Raji (cell line): ENCODE data around the gene WNT3A.

Experiments
- POLR2A ChIP-seq: IDR thresholded peaks from 2 replicates; pipeline ENCODE4 v1.6.1; 2011; ENCODE audit warnings: low read depth, low read length, control low read depth; ENCODE audit not compliant: insufficient read depth

The WNT3A gene

DNA sequence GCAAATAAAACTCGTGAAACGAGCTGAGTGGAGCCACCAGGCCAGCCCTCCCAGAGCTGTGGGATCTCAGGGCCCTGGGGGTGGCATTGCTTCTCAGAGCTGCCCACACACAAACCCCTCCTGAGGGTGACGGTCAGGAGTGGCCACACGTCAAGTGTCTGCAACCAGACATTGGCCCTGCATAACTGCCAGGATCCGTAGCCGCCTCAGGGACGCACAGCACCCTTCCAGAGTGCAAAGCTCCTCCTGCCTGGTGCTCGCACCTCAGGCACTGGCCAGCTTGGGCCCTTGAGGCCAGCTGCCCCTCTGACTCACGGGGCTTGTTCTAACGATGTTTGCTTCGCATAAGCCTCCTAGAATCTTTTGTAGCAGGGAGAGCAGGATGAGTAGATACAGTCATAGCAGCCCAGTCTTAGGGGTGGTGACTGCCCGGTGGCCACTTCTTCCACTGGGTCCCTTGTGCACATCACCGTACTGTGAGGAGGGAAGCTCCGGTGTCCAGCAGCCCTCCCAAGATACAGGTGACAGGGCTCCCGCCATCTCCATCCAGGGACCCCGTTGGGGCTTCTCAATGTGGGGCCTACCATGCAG, 5.0 kb downstream of the WNT3A start:
- no peak for TF ChIP-seq POLR2A

DNA sequence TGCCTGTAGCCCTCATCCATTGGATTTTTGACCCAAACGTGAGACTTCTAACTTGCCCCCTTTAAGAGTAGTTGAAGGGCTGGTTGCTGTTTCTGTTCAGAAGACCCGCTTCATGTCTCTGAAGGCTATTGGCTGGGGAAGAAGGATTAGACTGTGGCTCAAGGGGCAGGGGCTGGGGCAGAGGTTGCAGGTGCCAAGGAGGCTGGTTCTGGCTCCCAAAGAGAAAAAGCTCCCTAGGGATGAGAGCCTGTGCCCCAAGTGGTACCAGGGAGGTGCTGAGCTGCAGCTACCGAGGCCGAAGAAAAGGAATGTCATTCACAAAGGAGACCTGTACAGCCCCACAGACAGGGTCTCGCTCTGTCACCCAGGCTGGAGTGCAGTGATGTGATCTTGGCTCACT, 5.8 kb downstream of the WNT3A start:
- TF ChIP-seq POLR2A: no peak

DNA sequence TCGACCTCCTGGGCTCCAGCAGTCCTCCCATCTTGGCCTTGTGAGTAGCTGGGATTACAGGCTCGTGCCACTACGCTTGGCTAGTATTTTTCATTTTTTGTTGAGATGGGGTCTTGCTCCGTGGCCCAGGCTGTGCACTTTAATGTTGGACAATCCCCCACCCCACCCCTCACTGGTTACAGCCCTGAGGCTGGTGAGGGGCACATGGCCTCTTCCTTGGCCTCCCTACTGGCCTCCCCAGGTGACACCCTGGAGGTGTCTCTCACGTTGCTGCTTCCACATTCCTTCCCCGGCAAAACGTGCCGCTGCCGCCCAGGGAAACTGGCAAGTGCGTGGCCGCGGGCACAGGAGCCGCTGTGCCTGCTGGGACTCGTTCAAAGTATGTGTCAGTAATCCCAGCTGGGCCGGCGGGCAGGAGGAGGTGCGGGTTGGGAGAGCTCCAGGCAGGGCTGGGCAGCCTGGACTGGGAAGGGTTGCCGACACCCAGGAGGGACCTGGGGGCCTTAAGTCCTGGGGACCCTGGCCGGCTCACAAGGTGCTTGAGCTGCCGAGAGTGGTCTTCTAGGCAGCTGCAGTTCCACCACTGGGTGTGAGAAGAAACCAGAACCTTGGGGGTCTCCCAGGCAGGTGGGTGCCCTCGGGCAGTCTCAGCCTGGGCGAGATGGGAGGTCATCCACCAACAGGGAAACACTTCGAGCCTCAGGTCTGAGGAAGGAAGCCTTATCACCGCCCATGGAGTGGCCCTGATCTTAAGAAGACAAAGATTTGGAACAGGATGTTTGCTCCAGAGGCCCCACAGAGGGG, 6.5 kb downstream of the WNT3A start:
- TF ChIP-seq POLR2A: no peak

DNA sequence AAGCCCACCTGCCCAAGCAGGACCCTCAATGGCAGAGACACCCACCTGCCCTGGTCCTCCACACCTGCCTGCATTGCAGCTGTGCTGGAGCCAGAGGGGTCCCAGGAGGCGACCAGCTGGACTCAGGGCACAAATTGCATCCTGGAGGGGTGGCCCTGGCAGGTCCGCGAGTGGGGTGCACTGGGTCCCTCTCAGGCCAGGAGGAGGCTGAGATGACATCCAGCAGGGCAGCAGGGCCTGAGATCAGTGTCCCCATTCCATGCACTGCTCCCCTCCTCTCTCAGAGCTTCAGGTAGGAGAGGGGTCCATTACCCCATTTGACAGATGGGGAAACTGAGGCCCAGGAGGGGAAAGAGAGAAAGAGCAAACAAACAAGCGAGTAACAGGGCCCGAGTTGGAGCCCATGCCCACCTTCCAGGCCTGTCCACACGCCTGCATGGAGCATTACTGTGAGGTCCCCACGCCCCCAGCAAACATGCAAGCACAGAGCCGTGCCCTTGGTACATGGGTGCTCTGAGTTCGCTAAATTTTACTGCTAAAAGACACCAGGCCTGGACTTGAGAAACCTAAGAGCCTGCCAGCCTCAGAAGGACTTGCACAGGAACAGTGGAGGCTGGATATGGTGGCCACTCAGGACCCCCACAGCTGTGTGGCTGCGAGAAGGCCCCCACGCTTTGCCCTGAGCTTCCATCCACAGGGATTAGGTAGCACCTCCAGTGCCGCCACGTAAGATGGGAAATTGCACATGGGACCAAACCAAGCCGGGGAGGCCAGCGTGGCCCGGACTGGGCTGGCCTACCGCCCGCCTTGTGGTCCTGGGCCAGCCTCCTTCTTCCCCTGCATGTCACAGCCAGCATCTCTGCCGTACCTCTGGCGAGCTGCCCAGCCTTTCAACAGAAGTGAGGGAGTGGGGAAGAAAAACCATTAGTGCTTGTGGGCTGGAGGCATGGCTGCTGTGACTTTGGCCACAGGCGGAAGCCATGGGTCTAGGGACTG, 7.4 kb downstream of the WNT3A start:
- no peak for TF ChIP-seq POLR2A

DNA sequence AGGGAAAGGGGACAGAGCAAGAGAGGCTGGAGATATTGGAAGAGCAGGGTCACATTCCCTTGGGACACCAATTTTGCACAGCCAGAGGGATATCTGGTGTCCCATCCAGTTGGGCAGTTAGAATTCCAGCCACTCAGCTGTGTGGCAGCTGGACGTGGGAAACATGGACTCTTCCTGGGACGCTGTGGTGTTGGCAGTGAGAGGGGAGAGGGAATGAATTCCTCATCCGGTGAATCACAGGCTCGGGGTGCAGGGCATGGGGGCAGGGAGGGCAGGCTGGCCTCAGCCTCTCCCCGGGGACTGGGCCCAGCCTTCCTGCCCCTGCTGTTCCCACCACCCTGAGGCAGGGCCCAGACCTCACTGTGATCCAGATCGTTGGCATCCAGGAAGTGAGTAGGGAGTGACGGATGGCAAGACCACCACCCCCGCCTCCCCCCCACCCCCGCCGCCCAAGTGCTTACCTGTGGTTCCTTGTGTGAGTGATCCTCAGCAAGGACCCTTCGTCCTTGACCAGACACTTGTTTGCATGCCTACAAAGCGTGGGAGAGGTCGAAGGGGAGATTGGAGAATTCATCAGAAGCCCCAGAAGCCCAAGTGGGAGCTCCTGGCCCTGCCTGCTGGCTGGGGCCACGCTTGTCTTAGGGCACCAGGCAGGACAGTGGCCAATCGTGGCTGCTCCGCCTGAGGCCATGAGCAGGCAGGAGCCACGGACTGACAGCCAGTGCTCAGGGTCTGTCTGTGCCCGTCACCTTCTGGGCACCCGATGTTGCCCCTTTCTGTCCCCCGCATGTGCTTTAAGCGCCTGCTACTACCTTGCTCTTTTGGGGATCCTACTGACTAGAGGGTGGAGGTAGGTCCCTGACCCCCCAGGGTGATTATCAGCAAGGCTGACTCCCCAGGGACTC, 8.7 kb downstream of the WNT3A start:
- TF ChIP-seq POLR2A: no peak

DNA sequence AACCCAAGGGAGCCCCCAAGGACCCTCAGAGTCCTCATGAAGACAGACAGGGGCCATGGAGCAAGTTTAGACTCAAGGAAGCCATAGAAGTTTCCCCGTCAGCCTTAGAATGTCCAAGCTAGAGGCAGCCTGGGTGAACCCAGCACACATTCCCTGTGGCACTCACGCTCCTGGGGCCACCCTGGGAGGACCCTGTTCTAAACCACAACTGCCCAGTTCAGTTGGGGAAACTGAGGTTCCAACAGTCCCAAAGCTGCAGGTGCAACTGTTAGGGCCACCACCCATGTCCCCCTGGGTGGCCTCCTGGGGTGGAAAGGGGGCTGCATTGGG, 9.3 kb downstream of the WNT3A start:
- no peak for TF ChIP-seq POLR2A

DNA sequence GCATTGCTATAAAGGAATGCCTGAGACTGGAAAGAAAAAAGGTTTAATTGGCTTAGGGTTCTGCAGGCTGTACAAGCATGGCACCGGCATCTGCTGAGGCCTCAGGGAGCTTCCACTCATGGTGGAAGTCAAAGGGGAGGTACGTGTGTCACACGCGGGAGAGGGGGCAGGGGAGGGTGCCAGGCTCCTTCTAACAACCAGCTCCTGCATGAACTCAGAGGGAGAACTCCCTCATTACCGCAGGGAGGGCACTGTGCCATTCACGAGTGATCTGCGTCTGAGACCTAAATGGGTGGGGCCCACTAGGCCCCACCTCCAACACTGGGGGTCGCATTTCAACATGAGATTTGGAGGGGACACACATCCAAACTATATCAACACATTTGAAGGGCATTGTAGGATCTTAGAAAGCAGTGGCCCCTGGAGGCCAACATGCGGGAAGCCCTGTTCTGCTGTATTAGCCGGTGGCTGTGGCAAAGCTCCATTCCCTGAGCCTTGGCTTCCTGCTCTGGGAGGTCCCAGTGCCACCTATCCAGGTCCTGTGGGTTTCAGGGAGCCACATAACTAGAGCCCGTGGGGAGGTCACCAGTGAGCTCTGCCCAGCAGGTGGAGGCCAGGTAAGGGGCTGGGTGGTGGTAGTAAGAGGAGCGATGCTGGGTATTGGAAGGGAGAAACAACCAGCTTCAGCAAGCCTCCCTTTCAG, 10.0 kb downstream of the WNT3A start:
- TF ChIP-seq POLR2A: no peak

DNA sequence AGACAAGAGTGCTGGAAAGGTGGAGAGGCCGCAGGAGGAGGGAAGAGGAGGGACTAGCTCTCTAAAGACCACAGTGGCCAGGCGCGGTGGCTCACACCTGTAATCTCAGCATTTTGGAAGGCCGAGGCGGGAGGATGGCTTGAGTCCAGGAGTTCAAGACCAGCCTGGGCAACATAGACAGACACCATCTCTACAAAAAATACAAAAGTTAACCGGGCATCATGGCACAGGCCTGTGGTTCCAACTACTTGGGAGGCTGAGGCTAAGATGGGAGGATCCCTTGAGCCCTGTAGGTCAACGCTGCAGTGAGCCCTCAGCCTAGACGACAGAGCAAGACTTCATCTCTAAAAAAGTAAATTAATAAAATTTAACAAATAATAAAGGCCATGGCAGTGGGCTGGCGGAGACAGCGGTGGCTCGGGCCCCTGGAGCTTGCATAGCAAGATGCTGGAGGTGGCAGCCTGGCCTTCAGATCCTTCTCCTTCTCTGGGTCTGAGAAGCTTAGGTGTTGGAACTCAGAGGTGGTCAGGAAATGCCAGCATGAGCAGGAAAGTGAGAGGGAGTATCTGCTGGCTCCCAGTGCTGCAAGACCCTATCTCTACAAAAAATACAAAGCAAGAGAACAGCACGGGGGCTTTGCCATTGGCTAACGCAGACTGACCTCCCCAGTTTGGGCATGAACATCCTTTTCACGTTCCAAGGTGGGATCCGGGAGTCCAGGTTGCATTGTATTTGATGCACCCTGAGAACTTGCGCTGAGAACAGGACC, 10.7 kb downstream of the WNT3A start:
- TF ChIP-seq POLR2A: no peak

DNA sequence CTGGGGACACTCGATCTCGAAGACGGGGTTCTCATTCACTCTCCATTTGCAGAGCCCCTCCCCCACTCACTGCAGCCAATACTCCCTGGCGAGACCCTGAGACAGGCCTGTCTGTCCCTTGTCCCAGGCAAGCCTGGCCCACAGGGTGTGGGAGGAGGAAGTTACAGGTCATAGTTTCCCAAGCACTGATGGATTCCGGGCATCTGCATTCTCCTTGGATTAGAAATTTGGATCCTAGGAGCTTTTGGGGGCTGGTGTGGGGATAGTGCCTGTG, 11.3 kb downstream of the WNT3A start:
- no peak for TF ChIP-seq POLR2A

DNA sequence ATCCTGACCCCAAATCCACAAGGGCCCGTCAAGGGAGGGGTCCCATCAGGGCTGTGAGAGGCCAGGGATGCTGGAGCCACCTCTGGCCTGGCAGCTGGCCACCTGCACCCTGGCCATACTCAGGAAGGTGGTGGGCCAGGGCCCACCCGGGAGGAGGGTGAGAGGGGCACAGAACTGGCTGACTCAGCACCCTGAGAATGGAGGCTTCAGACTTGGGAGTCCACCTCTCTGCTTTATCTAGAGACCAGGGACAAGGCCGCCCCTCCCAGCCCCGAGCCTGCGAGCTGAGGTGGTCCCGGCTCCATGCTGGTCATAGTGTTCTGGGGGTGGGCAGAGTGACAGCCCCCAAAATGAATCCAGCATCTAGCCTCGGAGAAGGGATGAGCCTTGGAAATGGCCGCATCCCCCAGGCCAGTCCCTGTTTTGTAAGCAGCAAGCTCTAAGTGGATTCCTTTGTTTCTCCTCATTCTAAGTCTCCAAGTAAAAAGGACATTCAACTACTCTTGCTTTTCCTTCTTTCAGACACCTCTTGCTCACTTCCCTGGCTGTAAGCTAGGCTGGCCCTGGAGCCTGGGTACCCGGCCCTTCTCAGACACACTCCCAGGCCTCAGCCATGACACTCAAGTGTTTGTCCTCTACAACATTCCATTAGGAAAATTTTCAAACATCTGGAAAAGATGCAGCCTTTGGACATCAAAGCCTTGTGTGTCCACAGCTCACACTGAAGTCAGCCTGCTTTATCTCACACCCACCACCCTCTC, 12.3 kb downstream of the WNT3A start:
- TF ChIP-seq POLR2A: no peak

DNA sequence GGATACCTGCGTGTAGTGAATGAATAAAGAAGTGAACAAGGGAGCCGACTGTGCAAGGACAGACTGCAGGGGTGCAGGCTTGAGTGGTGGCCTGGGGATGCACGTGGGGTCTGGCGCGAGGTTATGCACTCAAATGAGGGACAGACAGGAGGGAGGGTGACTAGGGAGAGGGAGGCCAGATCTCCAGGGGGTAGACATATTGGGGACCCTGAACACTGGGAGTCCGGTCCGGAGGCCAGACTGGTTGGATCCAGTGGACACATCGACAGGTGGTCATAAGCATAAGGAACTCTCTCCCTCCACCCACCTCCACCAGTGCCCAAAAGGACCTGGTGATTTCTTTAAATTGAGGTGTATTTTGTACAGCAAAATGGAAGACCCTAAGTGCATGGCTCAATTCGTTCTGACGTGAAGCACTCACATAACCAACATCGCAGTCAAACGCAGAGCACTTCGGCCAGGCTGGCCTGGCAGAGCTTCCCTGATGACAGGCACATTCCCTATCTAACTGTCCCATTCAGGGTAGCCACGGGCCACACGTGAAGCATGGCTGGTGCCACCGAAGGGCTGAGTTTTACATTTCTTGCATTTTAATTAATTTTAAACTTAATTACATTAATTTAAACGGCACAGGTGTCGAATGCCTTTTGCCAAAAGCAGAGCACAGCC, 14.0 kb downstream of the WNT3A start:
- TF ChIP-seq POLR2A: no peak

DNA sequence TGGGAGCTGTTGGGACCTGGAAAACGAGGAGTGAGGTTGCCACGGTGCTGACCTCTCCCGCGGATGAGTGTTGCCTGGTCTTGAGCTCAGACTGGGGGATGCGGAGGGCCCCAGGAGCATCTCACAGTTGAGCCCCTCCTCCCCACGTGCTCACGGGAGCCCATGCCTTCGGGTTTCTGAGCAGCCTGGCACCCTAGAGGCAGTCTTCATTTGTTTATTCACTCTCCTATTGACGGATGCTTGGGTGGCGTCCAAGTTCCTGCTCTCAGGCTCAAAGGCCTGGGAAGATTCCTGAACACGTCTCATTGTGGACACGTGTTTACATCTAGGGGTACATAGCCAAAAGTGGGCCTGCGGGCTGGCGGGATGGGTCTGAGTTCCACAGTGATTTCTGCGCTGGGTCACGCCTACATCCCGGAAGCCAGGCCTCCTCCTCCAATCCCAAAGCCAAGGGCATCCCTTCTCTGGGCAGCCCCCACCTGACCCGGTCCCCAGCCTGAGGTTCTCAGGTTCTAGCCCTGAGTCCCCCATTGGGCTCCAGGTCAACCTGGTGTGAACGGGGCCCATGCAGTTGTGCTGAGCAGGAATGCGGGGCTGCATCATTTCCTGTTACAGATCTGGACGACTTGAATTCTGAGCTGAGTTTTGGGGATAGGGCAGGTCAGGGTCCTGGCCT, 14.7 kb downstream of the WNT3A start:
- TF ChIP-seq POLR2A: no peak

DNA sequence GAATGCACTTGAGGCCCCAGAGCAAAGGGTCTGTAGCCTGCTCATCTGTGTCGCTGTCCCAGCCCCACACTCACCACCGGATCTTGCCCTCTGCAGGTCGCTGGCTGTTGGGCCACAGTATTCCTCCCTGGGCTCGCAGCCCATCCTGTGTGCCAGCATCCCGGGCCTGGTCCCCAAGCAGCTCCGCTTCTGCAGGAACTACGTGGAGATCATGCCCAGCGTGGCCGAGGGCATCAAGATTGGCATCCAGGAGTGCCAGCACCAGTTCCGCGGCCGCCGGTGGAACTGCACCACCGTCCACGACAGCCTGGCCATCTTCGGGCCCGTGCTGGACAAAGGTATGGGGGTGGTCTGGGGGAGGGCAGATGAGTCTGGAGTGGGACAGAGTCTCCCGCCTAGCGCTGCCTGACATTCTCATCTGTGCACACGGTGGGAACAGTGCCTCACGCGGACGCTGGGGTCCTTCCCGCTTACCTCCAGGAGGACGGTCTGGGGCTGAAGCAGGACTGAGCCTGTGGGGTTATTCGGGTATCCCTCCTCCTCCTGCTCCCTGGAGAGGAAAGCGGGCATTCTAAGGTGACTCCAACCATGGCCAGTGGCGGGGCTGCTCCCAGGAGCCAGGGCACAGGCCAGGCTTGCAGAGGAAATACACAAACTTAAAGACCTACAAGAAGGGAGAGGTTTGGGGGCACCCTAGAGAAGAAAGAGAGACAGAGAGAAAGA, 15.9 kb downstream of the WNT3A start:
- no peak for TF ChIP-seq POLR2A
